Activated CD8-positive, alpha-beta memory T cell treated with anti-CD3 and anti-CD28 coated beads, Interleukin-2, amount 50 U/mL, for 1 hour (primary cell): ENCODE data around the gene VPS13A.
"Not testable (repeated sequence)": the region's sequence is repeated elsewhere in the genome, so short reads cannot be mapped to it uniquely, and the experiment has no call there.

Experiments used
- DNase-seq: peaks from one replicate; pipeline ENCODE4 v3.0.0-alpha.2; 2020; ENCODE audit errors: extremely low read depth

VPS13A gene

GRCh38 chr9:77424993-77425392 is 247.7 kb downstream of the VPS13A start:
- DNase-seq = no peak

- DNase-seq = no peak
These were observed 249.4 kb downstream of the VPS13A start for GRCh38 chr9:77426712-77427111.

- DNase-seq = no peak
These were observed 250.1 kb downstream of the VPS13A start for GRCh38 chr9:77427256-77427927.

GRCh38 chr9:77429928-77430327 is 252.6 kb downstream of the VPS13A start:
- DNase-seq = no peak

GRCh38 chr9:77432053-77432452 is 254.7 kb downstream of the VPS13A start:
- no peak for DNase-seq

GRCh38 chr9:77433675-77434445 is 256.5 kb downstream of the VPS13A start:
- DNase-seq = no peak

GRCh38 chr9:77435277-77435676 is 257.9 kb downstream of the VPS13A start:
- no peak for DNase-seq

GRCh38 chr9:77435688-77436087 is 258.4 kb downstream of the VPS13A start:
- no peak for DNase-seq

- no peak for DNase-seq
These were observed 261.3 kb downstream of the VPS13A start for GRCh38 chr9:77438653-77439052.

- no peak for DNase-seq
These were observed 262.7 kb downstream of the VPS13A start for GRCh38 chr9:77440057-77440456.

GRCh38 chr9:77441124-77441523 is 263.8 kb downstream of the VPS13A start:
- not testable (repeated sequence) for DNase-seq

GRCh38 chr9:77442436-77442835 is 265.1 kb downstream of the VPS13A start:
- DNase-seq = no peak

- no peak for DNase-seq
These were observed 270.3 kb downstream of the VPS13A start for GRCh38 chr9:77447646-77448045.

- DNase-seq = no peak
These were observed 272.1 kb downstream of the VPS13A start for GRCh38 chr9:77449240-77450084.

GRCh38 chr9:77450085-77450475 is 272.7 kb downstream of the VPS13A start:
- DNase-seq = no peak

GRCh38 chr9:77451507-77451906 is 274.2 kb downstream of the VPS13A start:
- no peak for DNase-seq

- DNase-seq = no peak
These were observed 276.7 kb downstream of the VPS13A start for GRCh38 chr9:77453825-77454647.

GRCh38 chr9:77454663-77455062 is 277.3 kb downstream of the VPS13A start:
- no peak for DNase-seq

- no peak for DNase-seq
These were observed 278.1 kb downstream of the VPS13A start for GRCh38 chr9:77455312-77455927.

- peak; percentile 29 for DNase-seq
These were observed 279.6 kb downstream of the VPS13A start for GRCh38 chr9:77456829-77457437.
